ENCODE data around the gene DAPK2. TPM values are rescaled to one million over a fixed set of nuclear protein-coding genes. Genes with fewer than 3 reads are reported as not detected.
"Not testable (repeated sequence)": the region's sequence is repeated elsewhere in the genome, so short reads cannot be mapped to it uniquely, and the experiment has no call there.

Gene DAPK2
- total RNA-seq, 2 donors from 2014 or later: 28.8 to 57.6 TPM

- H3K36me3 ChIP-seq: peaks cover 9% of the 10 kb centered on the region
- no peak for TF ChIP-seq CTCF (IDR thresholded peaks at IDR 0.05)
- peaks cover 0 to 4% of the 10 kb centered on the region in 2 donors for H3K4me1 ChIP-seq
- H3K27me3 ChIP-seq: no peaks in the 10 kb centered on the region
- no peaks in the 10 kb centered on the region for H3K9me3 ChIP-seq
- no peak overlapping the region for H3K27ac ChIP-seq
- no peak for DNase-seq (ENCODE audit: low spot score)
- H3K4me3 ChIP-seq: no peak overlapping the region
Observed at GRCh38 chr15:63904042-63904441, 142.2 kb downstream of the DAPK2 start.

DNA sequence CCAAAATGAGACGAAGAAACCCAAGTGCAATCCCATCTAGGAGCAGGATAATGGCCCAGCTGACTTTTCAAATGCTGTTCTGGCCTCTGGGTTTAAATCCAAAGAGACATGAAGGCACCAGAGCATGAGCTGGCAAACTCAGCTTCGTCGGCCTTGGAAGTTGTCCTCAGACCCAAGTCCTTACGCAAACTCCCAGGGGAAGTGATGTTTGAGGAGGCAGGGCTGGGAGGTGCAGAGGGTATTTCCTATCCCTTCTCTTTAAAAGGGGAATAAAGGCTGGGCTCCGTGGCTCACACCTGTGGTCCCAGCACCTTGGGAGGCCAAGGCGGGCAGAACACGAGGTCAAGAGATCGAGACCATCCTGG lies 143.6 kb downstream of the DAPK2 start:
- H3K9me3 ChIP-seq: no peaks in the 10 kb centered on the region
- no peak for DNase-seq (ENCODE audit: low spot score)
- H3K27me3 ChIP-seq: no peaks in the 10 kb centered on the region
- TF ChIP-seq CTCF (IDR thresholded peaks at IDR 0.05): no peak
- no peak overlapping the region for H3K4me3 ChIP-seq
- H3K36me3 ChIP-seq: no peaks in the 10 kb centered on the region
- peaks cover 0 to 1% of the 10 kb centered on the region in 2 donors for H3K4me1 ChIP-seq
- H3K27ac ChIP-seq: no peak overlapping the region

- H3K36me3 ChIP-seq: no peaks in the 10 kb centered on the region
- no peak for TF ChIP-seq CTCF (IDR thresholded peaks at IDR 0.05)
Observed at GRCh38 chr15:63901912-63902670, 144.2 kb downstream of the DAPK2 start.

GRCh38 chr15:63900306-63900705 lies 146.0 kb downstream of the DAPK2 start:
- H3K4me1 ChIP-seq: peaks cover 0 to 19% of the 10 kb centered on the region in 2 donors
- no peak for TF ChIP-seq CTCF (IDR thresholded peaks at IDR 0.05)
- H3K36me3 ChIP-seq: no peaks in the 10 kb centered on the region
- no peak overlapping the region for H3K4me3 ChIP-seq
- no peak overlapping the region for H3K27ac ChIP-seq
- H3K27me3 ChIP-seq: no peaks in the 10 kb centered on the region
- DNase-seq (ENCODE audit: low spot score): no peak
- no peaks in the 10 kb centered on the region for H3K9me3 ChIP-seq

More at GRCh38 chr15:63901912-63902670, 144.2 kb downstream of the DAPK2 start:
- peaks cover 0 to 7% of the 10 kb centered on the region in 2 donors for H3K4me1 ChIP-seq
- no peaks in the 10 kb centered on the region for H3K9me3 ChIP-seq
- H3K27me3 ChIP-seq: no peaks in the 10 kb centered on the region
- H3K27ac ChIP-seq: no peak overlapping the region
- H3K4me3 ChIP-seq: no peak overlapping the region
- no peak for DNase-seq (ENCODE audit: low spot score)

DNA sequence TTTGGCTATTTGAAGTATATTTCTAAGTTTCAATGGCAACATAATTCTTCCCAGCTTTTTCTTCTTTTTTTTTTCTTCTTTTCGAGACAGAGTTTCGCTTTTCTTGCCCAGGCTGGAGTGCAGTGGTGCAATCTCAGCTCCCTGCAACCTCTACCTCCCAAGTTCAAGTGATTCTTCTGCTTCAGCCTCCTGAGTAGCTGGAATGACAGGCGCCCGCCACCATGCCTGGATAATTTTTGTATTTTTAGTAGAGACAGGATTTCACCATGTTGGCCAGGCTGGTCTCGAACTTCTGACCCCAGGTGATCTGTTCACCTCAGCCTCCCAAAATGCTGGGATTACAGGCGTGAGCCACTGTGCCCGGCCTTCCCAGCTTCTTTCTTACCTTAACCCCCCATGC lies 146.7 kb downstream of the DAPK2 start:
- H3K4me1 ChIP-seq: peaks cover 0 to 19% of the 10 kb centered on the region in 2 donors
- H3K4me3 ChIP-seq; H3K27ac ChIP-seq; DNase-seq (ENCODE audit: low spot score); H3K36me3 ChIP-seq; H3K27me3 ChIP-seq; H3K9me3 ChIP-seq: not testable (repeated sequence)

DNA sequence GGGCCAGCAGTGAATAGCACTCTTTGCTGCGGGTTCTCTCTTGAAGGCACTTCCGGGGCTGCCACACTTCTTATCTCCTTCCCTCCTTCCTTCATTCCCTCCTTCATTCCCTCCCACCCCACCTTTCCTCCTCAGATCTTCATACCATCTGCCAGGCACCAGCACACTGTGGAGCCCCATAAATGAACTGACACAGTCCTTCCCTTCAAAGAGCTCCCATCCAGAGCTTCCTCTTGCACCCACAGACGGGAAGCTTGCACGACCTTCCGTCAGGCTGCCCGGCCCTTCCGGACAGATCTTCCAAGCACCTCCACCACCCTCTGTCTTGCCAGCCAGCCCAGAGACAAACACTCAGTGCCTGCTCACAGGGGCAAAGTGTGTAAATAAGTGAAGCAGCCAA lies 147.1 kb downstream of the DAPK2 start:
- no peak overlapping the region for H3K4me3 ChIP-seq
- H3K27me3 ChIP-seq: no peaks in the 10 kb centered on the region
- no peak for DNase-seq (ENCODE audit: low spot score)
- H3K4me1 ChIP-seq: peaks cover 0 to 19% of the 10 kb centered on the region in 2 donors
- no peak for TF ChIP-seq CTCF (IDR thresholded peaks at IDR 0.05)
- H3K27ac ChIP-seq: no peak overlapping the region
- no peaks in the 10 kb centered on the region for H3K36me3 ChIP-seq
- no peaks in the 10 kb centered on the region for H3K9me3 ChIP-seq

Data from right atrium auricular region (tissue), 2 donors.